ENCODE data around the gene ESYT3. TPM values are rescaled to one million over a fixed set of nuclear protein-coding genes. Genes with fewer than 3 reads are reported as not detected.

ESYT3 gene
- total and polyA plus RNA-seq, 4 donors, result under 0.01 to 0.07 (median 0.05) TPM

- no peak for DNase-seq (ENCODE audit: low spot score)
- WGBS, result 9% methylated on average over 78 of the region's 78 CpGs
- Histone ChIP-seq H3K9me3 (ENCODE audit: control insufficient read depth in 4 of 4, low read length in 3 of 4) (no peaks in the 10 kb centered on the region), H3K27me3 (ENCODE audit: control insufficient read depth in 4 of 4, insufficient read depth in 4 of 4, low read length in 3 of 4) (peaks cover 0 to 4% (median 2%) of the 10 kb centered on the region in 4 donors), H3K9ac (ENCODE audit: low read depth in 1 of 2, low read length in 2 of 2) (no peak overlapping the region), H3K4me3 (ENCODE audit: low read depth in 1 of 3, low read length in 3 of 3) (peak overlapping the region; percentile 47 to 55 (median 50)), H3K4me1 (ENCODE audit: control insufficient read depth in 4 of 4, insufficient read depth in 4 of 4, low read length in 3 of 4) (peaks cover 8 to 20% (median 14%) of the 10 kb centered on the region in 4 donors), H3K36me3 (ENCODE audit: control insufficient read depth in 4 of 4, insufficient read depth in 3 of 4, low read depth in 1 of 4, low read length in 3 of 4) (no peaks in the 10 kb centered on the region), H3K27ac (ENCODE audit: low read depth in 1 of 2, low read length in 2 of 2) (no peak overlapping the region)
- no peak for TF ChIP-seq FOXA2 (IDR thresholded peaks at IDR 0.05)
- TF ChIP-seq ATF3 (IDR thresholded peaks at IDR 0.05), result no peak
- no peak for TF ChIP-seq YY1 (IDR thresholded peaks at IDR 0.05)
- TF ChIP-seq MAX (IDR thresholded peaks at IDR 0.05), result no peak
- TF ChIP-seq CTCF (IDR thresholded peaks at IDR 0.05; ENCODE audit: low read depth, low read length, missing input control), result no peak
- TF ChIP-seq ZBTB33 (IDR thresholded peaks at IDR 0.05), result no peak
- TF ChIP-seq JUND (IDR thresholded peaks at IDR 0.05), result no peak
- TF ChIP-seq HNF4G (IDR thresholded peaks at IDR 0.05), result no peak
- no peak for TF ChIP-seq GABPA (IDR thresholded peaks at IDR 0.05 in 1 of 2, conservative IDR thresholded peaks at IDR 0.05 in 1 of 2)
- TF ChIP-seq FOXA1 (IDR thresholded peaks at IDR 0.05), result no peak
- no peak for TF ChIP-seq EGR1 (IDR thresholded peaks at IDR 0.05; ENCODE audit: low read depth in 2 of 2)
- TF ChIP-seq NR2F2 (IDR thresholded peaks at IDR 0.05), result no peak
- no peak for TF ChIP-seq RXRA (IDR thresholded peaks at IDR 0.05)
- TF ChIP-seq REST (IDR thresholded peaks at IDR 0.05), result no peak
- TF ChIP-seq TAF1 (conservative IDR thresholded peaks at IDR 0.05), result no peak
- no peak for TF ChIP-seq HNF4A (conservative IDR thresholded peaks at IDR 0.05)
Observed at GRCh38 chr3:138434875-138435772, 708 bp downstream of the ESYT3 start.

Measured in liver (tissue), 9 donors.